Measurements from ENCODE around the gene TTC22. TPM values are rescaled to one million over a fixed set of nuclear protein-coding genes. Genes with fewer than 3 reads are reported as not detected.
A peak's percentile ranks its signal among the peaks of the same experiment; 100 is the strongest.

The TTC22 gene
- total RNA-seq, 4 donors from 2014 or later = 0.10 to 0.24 (median 0.13) TPM; not detected in 1

DNA sequence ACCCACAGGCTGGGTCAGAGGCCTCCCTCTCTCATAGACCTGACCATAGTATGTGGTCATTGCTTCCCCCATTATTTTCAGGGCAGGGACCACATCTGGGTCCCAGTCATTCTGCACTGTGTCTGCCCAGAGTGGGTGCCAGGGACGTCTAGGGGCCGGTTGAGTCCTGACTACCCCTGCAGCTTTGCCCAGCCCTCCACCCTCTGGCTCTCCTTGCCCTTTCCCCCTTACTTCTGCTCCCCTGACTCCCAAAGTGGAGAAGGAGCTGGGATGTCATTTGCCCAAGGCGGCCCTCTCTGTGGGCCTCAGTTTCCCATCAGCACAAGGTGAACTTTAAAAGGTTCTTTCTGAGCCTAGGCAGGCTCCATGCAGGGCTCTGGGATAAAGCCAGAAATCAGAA, 4.3 kb upstream of the TTC22 start:
- ATAC-seq (no peak), DNase-seq (no peak)
- Histone ChIP-seq H3K4me3 (no peak overlapping the region), H3K4me1 (peaks cover 0 to 3% of the 10 kb centered on the region in 2 donors), H3K9me3 (no peaks in the 10 kb centered on the region), H3K27me3 (peaks cover 13 to 25% (median 16%) of the 10 kb centered on the region in 3 donors), H3K36me3 (no peaks in the 10 kb centered on the region), H3K27ac (no peak overlapping the region)
- in situ Hi-C loops (cut with MboI; ENCODE audit: low sequenced_read_pairs in 4 of 4) = loop anchor here in 1 of 4 donors (25.0 kb wide), 1 partner anchor 693 kb away; no protein-coding TSS in a partner anchor
- TF ChIP-seq, protein P1, sequence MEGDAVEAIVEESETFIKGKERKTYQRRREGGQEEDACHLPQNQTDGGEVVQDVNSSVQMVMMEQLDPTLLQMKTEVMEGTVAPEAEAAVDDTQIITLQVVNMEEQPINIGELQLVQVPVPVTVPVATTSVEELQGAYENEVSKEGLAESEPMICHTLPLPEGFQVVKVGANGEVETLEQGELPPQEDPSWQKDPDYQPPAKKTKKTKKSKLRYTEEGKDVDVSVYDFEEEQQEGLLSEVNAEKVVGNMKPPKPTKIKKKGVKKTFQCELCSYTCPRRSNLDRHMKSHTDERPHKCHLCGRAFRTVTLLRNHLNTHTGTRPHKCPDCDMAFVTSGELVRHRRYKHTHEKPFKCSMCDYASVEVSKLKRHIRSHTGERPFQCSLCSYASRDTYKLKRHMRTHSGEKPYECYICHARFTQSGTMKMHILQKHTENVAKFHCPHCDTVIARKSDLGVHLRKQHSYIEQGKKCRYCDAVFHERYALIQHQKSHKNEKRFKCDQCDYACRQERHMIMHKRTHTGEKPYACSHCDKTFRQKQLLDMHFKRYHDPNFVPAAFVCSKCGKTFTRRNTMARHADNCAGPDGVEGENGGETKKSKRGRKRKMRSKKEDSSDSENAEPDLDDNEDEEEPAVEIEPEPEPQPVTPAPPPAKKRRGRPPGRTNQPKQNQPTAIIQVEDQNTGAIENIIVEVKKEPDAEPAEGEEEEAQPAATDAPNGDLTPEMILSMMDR (IDR thresholded peaks at IDR 0.05 in 4 of 5, conservative IDR thresholded peaks at IDR 0.05 in 1 of 5) = no peak
- TF ChIP-seq POLR2A (IDR thresholded peaks at IDR 0.05) = no peak
- intact Hi-C loops (cut with DNase I; ENCODE audit: low total_unique reads) = no loop called here

DNA sequence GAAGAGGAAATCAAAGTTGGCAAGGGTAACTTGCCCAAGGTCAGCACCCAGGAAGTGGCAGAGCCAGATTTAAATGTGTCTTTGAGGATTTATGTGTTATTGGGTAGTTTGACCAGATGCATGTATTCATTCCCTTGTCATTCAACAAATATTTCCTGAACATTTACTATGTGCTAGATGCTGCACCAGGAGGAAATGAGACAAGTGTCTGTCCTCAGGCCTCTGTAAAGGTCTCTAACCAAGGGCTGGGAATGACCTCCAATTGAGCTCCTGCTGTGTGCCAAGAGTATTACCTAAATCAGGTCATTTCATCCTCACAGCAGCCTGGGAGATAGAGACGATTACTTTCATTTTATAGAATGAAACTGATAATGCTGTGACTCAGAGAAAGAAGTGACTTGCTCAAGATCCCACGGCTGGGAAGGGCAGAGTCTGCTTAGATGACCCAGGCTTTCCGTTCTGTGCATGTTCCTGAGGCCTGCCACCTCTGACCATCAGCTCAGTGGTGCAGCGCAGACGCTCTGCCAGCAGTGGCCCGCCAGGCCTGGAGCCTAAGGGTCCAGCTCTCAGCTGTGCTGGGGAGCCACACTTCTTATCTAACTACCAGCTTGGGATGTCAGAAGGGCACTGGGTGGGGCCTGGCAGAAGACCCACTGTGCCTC, 3.5 kb upstream of the TTC22 start:
- intact Hi-C loops (cut with DNase I; ENCODE audit: low total_unique reads) = no loop called here
- peaks cover 13 to 27% (median 16%) of the 10 kb centered on the region in 3 donors for H3K27me3 ChIP-seq

DNA sequence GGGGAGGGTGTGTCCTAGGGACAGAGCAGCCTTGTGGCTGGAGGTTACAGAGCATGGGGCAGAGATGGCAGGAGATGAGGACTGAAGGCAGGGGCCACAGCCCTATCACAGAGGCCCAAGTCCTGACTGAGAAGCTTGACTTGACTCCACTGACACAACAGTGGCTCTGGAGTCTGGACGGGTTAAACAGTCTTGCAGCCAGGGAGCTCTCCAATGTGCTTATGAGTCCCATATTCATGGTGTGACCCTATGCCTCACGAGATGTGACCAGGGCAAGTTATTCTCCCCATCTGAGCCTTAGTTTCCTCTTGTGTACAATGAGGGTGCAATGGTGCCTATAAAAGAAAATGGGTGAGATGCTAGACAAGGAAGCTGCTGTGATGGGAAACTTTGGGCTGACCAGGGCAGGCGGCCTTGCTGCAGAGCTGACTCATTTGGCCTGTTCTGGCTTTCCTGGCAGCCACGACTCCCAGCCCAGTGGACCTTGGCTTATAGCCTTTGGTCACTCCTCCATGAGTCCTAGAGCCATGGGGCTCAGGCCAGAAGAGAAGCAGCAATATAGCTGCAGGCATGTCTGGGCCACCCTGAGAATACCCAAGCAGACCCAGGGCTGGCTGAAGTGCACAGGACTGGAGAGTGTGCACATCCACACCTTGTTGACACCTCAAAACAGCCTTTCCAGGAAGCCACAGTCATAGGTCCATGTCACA, 2.8 kb upstream of the TTC22 start:
- Histone ChIP-seq H3K4me1 (peaks cover 0 to 3% of the 10 kb centered on the region in 2 donors), H3K9me3 (no peaks in the 10 kb centered on the region), H3K4me3 (no peak overlapping the region), H3K36me3 (no peaks in the 10 kb centered on the region), H3K27me3 (peaks cover 13 to 27% (median 16%) of the 10 kb centered on the region in 3 donors), H3K27ac (no peak overlapping the region)
- TF ChIP-seq POLR2A (IDR thresholded peaks at IDR 0.05) = no peak
- TF ChIP-seq, protein P1 (IDR thresholded peaks at IDR 0.05 in 4 of 5, conservative IDR thresholded peaks at IDR 0.05 in 1 of 5) = no peak
- no peak for DNase-seq
- no peak for ATAC-seq
- intact Hi-C loops (cut with DNase I; ENCODE audit: low total_unique reads) (no loop called here), in situ Hi-C loops (cut with MboI; ENCODE audit: low sequenced_read_pairs in 4 of 4) (loop anchor here in 1 of 4 donors (25.0 kb wide), 1 partner anchor 692 kb away; no protein-coding TSS in a partner anchor)

More for the DNA sequence above, 3.5 kb upstream of the TTC22 start:
- in situ Hi-C loops (cut with MboI; ENCODE audit: low sequenced_read_pairs in 4 of 4) = loop anchor here in 1 of 4 donors (25.0 kb wide), 1 partner anchor 692 kb away; no protein-coding TSS in a partner anchor
- no peak for DNase-seq
- Histone ChIP-seq H3K36me3 (no peaks in the 10 kb centered on the region), H3K9me3 (no peaks in the 10 kb centered on the region), H3K4me3 (no peak overlapping the region), H3K4me1 (peaks cover 0 to 3% of the 10 kb centered on the region in 2 donors), H3K27ac (no peak overlapping the region)
- no peak for TF ChIP-seq POLR2A (IDR thresholded peaks at IDR 0.05)
- TF ChIP-seq, protein P1 (IDR thresholded peaks at IDR 0.05 in 4 of 5, conservative IDR thresholded peaks at IDR 0.05 in 1 of 5) = no peak
- no peak for ATAC-seq

DNA sequence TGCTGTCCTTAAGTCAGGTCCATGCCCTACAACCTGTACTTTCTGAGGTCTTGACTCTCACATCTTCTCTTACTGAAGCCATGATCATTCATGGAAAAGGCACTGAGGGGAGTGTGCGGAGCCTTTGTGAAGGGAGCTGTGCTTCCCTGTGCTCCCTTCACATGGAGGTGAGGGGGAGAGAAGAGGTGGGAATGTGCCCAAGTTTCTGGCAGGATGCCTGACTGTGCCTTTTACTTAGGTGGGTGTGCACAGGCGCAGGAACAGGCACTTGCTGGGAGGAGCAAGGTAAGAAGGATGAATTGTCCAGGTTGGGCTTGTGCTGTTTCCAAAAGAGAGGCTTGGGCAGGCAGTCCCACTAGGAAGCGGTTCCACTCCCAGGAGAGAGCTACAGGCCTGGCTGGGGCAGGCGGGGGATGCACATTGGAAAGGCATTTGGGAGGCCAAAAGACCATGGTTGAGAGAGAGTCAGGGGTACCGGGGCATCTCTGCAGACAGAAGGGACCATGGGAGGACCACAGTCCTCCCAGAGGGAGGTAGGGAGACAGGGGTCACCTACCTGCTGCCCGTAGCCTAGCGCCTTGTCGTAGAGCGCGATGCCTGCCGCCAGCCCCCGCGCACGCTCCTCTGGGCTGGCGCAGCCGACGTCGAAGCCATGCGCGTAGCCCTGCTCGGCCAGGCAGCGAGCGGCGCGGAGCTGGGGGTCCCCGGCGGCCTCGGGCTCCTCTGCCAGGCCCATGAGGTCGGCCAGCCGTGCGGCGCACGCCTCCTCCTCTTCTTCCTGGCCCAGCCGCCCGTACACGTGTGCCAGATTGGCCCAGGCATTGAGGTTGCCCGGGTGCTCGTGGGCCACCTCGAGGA, 853 bp downstream of the TTC22 start:
- no peak overlapping the region for H3K27ac ChIP-seq
- in situ Hi-C loops (cut with MboI; ENCODE audit: low sequenced_read_pairs in 4 of 4) (loop anchor here in 1 of 4 donors (25.0 kb wide), 1 partner anchor 688 kb away; no protein-coding TSS in a partner anchor), intact Hi-C loops (cut with DNase I; ENCODE audit: low total_unique reads) (no loop called here)
- no peaks in the 10 kb centered on the region for H3K36me3 ChIP-seq
- peaks cover 13 to 27% (median 16%) of the 10 kb centered on the region in 3 donors for H3K27me3 ChIP-seq
- H3K9me3 ChIP-seq = no peaks in the 10 kb centered on the region
- TF ChIP-seq POLR2A (IDR thresholded peaks at IDR 0.05) = no peak
- TF ChIP-seq, protein P1 (IDR thresholded peaks at IDR 0.05 in 4 of 5, conservative IDR thresholded peaks at IDR 0.05 in 1 of 5) = no peak
- H3K4me1 ChIP-seq = peaks cover 0 to 3% of the 10 kb centered on the region in 2 donors
- peak overlapping the region; percentile 15 to 41 (median 30) for H3K4me3 ChIP-seq
- no peak for DNase-seq
- ATAC-seq = no peak
